ENCODE measurements around the gene RAPGEF6. TPM values are rescaled to one million over a fixed set of nuclear protein-coding genes. Genes with fewer than 3 reads are reported as not detected.

Gene RAPGEF6
- total RNA-seq, 2 donors from 2014 or later = 8.6 to 13.0 TPM

DNA sequence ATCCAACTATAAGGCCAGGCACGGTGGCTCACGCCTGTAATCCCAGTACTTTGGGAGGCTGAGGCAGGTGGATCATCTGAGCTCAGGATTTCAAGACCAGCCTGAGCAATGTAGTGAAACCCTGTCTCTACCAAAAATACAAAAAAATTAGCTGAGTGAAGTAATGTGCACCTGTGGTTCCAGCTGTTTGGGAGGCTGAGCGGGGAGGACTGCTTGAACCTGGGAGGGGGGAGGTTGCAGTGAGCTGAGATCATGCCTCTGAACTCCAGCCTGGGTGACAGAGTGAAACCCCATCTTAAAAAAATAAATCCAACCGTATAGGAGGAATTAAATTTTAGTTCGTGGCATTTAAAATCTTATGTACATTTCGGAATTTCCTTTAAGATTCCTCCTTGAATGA is 247.8 kb downstream of the RAPGEF6 start:
- intact Hi-C loops (cut with DNase I) = no loop called here
- no peaks in the 10 kb centered on the region for H3K9me3 ChIP-seq
- DNase-seq (no peak), ATAC-seq (no peak)
- peak overlapping the region in 1 of 4 donors; percentile 59 for H3K27ac ChIP-seq
- peaks cover 0 to 3% of the 10 kb centered on the region in 2 donors for H3K36me3 ChIP-seq (replicated peaks in 1 of 2; ENCODE audit: insufficient read depth in 1 of 2, low read depth in 2 of 2)
- TF ChIP-seq POLR2A (IDR thresholded peaks at IDR 0.05) = no peak
- TF ChIP-seq, protein P1, sequence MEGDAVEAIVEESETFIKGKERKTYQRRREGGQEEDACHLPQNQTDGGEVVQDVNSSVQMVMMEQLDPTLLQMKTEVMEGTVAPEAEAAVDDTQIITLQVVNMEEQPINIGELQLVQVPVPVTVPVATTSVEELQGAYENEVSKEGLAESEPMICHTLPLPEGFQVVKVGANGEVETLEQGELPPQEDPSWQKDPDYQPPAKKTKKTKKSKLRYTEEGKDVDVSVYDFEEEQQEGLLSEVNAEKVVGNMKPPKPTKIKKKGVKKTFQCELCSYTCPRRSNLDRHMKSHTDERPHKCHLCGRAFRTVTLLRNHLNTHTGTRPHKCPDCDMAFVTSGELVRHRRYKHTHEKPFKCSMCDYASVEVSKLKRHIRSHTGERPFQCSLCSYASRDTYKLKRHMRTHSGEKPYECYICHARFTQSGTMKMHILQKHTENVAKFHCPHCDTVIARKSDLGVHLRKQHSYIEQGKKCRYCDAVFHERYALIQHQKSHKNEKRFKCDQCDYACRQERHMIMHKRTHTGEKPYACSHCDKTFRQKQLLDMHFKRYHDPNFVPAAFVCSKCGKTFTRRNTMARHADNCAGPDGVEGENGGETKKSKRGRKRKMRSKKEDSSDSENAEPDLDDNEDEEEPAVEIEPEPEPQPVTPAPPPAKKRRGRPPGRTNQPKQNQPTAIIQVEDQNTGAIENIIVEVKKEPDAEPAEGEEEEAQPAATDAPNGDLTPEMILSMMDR (IDR thresholded peaks at IDR 0.05) = no peak
- WGBS, 2 donors = 89 to 94% methylated on average over 6 of the region's 6 CpGs
- peaks cover 6% of the 10 kb centered on the region for H3K4me1 ChIP-seq
- no peaks in the 10 kb centered on the region for H3K27me3 ChIP-seq
- no peak overlapping the region for H3K4me3 ChIP-seq

DNA sequence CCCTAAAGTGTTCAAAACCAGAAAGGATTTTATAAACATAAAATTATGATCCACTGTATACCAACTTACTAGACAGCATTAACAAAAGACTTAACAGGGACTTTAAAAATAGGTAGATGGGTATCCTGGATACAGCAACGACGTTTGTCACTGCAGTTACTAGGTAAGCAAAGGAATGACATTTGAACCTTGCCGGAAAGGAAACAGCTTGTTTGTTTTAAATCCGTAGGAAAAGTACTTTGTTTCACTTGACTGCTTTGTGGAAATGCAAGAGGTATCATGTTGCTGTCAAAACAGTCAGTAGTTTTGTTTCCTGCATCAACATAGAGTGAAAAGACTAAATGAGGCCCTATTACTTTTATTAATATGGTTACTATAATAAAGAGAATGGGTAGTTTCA is 248.2 kb downstream of the RAPGEF6 start:
- DNase-seq (no peak), ATAC-seq (no peak)
- Histone ChIP-seq H3K4me1 (peaks cover 9% of the 10 kb centered on the region), H3K4me3 (no peak overlapping the region), H3K27ac (peak overlapping the region in 2 of 4 donors; percentile 53 to 59), H3K9me3 (no peaks in the 10 kb centered on the region), H3K27me3 (no peaks in the 10 kb centered on the region), H3K36me3 (replicated peaks in 1 of 2; ENCODE audit: insufficient read depth in 1 of 2, low read depth in 2 of 2) (peaks cover 0 to 2% of the 10 kb centered on the region in 2 donors)
- intact Hi-C loops (cut with DNase I) = no loop called here
- 20 to 34% methylated on average over 4 of the region's 4 CpGs for WGBS, 2 donors
- TF ChIP-seq, protein P1 (IDR thresholded peaks at IDR 0.05) = no peak
- no peak for TF ChIP-seq POLR2A (IDR thresholded peaks at IDR 0.05)

DNA sequence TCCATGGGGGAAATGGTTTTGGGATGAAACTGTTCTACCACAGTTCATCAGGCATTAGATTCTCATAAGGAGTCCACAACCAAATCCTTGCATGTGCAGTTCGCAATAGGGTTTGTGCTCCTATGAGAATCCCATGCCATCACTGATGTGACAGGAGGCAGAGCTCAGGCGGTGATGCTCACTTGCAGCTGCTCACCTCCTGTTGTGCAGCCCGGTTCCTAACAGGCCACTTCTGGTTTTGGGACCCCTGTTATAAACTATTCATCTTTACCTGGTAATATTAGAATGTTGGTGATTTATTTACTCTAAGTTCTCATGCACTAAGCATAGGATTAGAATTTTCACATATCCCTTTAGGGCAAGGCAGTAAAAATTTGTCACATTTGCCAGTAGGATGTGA is 248.9 kb downstream of the RAPGEF6 start:
- 98 to 100% methylated on average over 3 of the region's 3 CpGs for WGBS, 2 donors
- Histone ChIP-seq H3K27ac (peak overlapping the region in 2 of 4 donors; percentile 53 to 59), H3K36me3 (replicated peaks in 1 of 2; ENCODE audit: insufficient read depth in 1 of 2, low read depth in 2 of 2) (peaks cover 0 to 2% of the 10 kb centered on the region in 2 donors), H3K9me3 (no peaks in the 10 kb centered on the region), H3K4me1 (peaks cover 15% of the 10 kb centered on the region), H3K4me3 (no peak overlapping the region), H3K27me3 (no peaks in the 10 kb centered on the region)
- TF ChIP-seq POLR2A (IDR thresholded peaks at IDR 0.05) = no peak
- TF ChIP-seq, protein P1 (IDR thresholded peaks at IDR 0.05) = no peak
- ATAC-seq (no peak), DNase-seq (no peak)
- intact Hi-C loops (cut with DNase I) = no loop called here

DNA sequence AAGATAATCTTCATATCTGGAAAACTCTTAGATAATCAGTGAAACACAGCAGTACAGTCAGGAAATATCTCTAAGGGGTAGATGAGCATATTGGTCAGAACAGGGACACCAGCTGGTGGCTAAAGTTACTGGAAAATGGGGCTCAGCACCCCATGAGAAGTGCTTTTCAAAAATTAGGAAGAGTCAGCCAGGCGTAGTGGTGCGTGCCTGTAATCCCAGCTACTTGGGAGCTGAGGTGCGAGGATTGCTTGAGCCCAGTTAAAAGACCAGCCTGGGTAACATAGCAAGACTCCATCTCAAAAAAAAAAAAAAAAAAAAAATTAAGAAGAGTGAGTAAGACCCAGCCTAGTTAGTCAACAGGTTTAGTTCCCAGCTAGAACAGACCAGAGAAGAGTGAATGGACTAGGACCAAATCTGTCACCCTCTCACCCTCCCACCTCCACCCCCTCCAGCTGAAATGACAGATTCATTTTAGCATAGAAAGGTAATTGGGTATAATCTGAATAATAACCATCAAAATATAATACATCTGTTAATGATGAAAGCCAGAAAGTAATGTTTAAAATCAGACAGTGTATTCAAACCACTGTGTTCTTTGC is 250.3 kb downstream of the RAPGEF6 start:
- DNase-seq = no peak
- intact Hi-C loops (cut with DNase I) = no loop called here
- Histone ChIP-seq H3K4me1 (peaks cover 20% of the 10 kb centered on the region), H3K36me3 (replicated peaks in 1 of 2; ENCODE audit: insufficient read depth in 1 of 2, low read depth in 2 of 2) (peaks cover 0 to 2% of the 10 kb centered on the region in 2 donors), H3K27ac (no peak overlapping the region), H3K27me3 (no peaks in the 10 kb centered on the region), H3K9me3 (no peaks in the 10 kb centered on the region), H3K4me3 (no peak overlapping the region)
- no peak for TF ChIP-seq POLR2A (IDR thresholded peaks at IDR 0.05)
- TF ChIP-seq, protein P1 (IDR thresholded peaks at IDR 0.05) = no peak
- no peak for ATAC-seq
- WGBS, 2 donors = 94 to 95% methylated on average over 3 of the region's 3 CpGs

- peaks cover 0 to 2% of the 10 kb centered on the region in 2 donors for H3K36me3 ChIP-seq (replicated peaks in 1 of 2; ENCODE audit: insufficient read depth in 1 of 2, low read depth in 2 of 2)
- no peak overlapping the region for H3K4me3 ChIP-seq
- no peak overlapping the region for H3K27ac ChIP-seq
- DNase-seq = no peak
- 55 to 64% methylated on average over 6 of the region's 6 CpGs for WGBS, 2 donors
- no peaks in the 10 kb centered on the region for H3K9me3 ChIP-seq
- no peak for TF ChIP-seq POLR2A (IDR thresholded peaks at IDR 0.05)
- peaks cover 25% of the 10 kb centered on the region for H3K4me1 ChIP-seq
- intact Hi-C loops (cut with DNase I) = no loop called here
- H3K27me3 ChIP-seq = no peaks in the 10 kb centered on the region
- no peak for ATAC-seq
Observed at GRCh38 chr5:131384173-131384572, 250.9 kb downstream of the RAPGEF6 start.

Measured in body of pancreas (tissue), 4 donors.